OCI-LY3 (cell line): ENCODE measurements around the gene THAP2.

ENCODE experiments used
- H2AFZ ChIP-seq: fragments of 200-600, 300-600 bp; shearing (Covaris generic); 2 replicates; pipeline ENCODE4 v1.6.0; 2014; ENCODE audit warnings: antibody characterized with exemption, low read depth, low read length
- H3K27ac ChIP-seq: fragments of 200-600, 300-600 bp; sonication (generic); 2 replicates; pipeline ENCODE4 v1.5.1; 2014; ENCODE audit warnings: mild to moderate bottlenecking, low read length, moderate library complexity, mixed read lengths
- H3K27me3 ChIP-seq: fragments of 200-600, 300-600 bp; sonication (generic); 2 replicates; pipeline ENCODE4 v1.6.1; 2014; ENCODE audit warnings: low read depth, low read length, mixed read lengths
- H3K36me3 ChIP-seq: fragments of 200-600, 300-600 bp; sonication (generic); replicated peaks from 2 replicates; pipeline ENCODE3; 2014; ENCODE audit warnings: low read depth, low read length, mixed read lengths
- H3K4me1 ChIP-seq: fragments of 300-600, 200-600 bp; sonication (generic); 2 replicates; pipeline ENCODE4 v1.6.1; 2014; ENCODE audit warnings: low read length, mixed read lengths
- H3K4me2 ChIP-seq: fragments of 200-600, 300-600 bp; sonication (generic); 2 replicates; pipeline ENCODE4 v1.6.1; 2014; ENCODE audit warnings: low read length, mixed read lengths
- H3K4me3 ChIP-seq: fragments of 300-600, 200-600 bp; sonication (generic); 2 replicates; pipeline ENCODE4 v1.5.1; 2014; ENCODE audit warnings: antibody characterized with exemption, mild to moderate bottlenecking, low read length, moderate library complexity
- H3K79me2 ChIP-seq: fragments of 300-600, 200-600 bp; shearing (Covaris generic); 2 replicates; pipeline ENCODE4 v1.6.1; 2014; ENCODE audit warnings: mild to moderate bottlenecking, low read length, mixed read lengths
- H3K9ac ChIP-seq: fragments of 300-600, 200-600 bp; shearing (Covaris generic); 2 replicates; pipeline ENCODE4 v1.6.0; 2014; ENCODE audit warnings: mild to moderate bottlenecking, low read length, moderate library complexity
- H3K9me3 ChIP-seq: fragments of 200-600, 300-600 bp; shearing (Covaris generic); 2 replicates; pipeline ENCODE4 v1.6.1; 2014; ENCODE audit warnings: low read length, mixed read lengths; ENCODE audit not compliant: insufficient read depth
- H4K20me1 ChIP-seq: fragments of 200-600, 300-600 bp; sonication (generic); 2 replicates; pipeline ENCODE4 v1.6.1; 2016; ENCODE audit warnings: low read length, mixed read lengths; ENCODE audit not compliant: insufficient read depth
- CTCF ChIP-seq: fragments of 200-600, 300-600 bp; sonication (generic); IDR thresholded peaks from 2 replicates; pipeline ENCODE4 v1.5.1; 2014; ENCODE audit warnings: antibody characterized with exemption, low read length, low read depth
- EZH2phosphoT487 ChIP-seq: fragments of 200-600 bp; shearing (Covaris generic); IDR thresholded peaks from 2 replicates; pipeline ENCODE4 v1.6.1; 2018; ENCODE audit warnings: antibody characterized with exemption, mixed run types, low read depth

The THAP2 gene

GRCh38 chr12:71703206-71703605 is 39.1 kb downstream of the THAP2 start:
- Histone ChIP-seq H3K4me3 (no peak overlapping the region), H4K20me1 (no peaks in the 10 kb centered on the region), H3K79me2 (no peaks in the 10 kb centered on the region), H3K4me1 (peaks cover 6% of the 10 kb centered on the region; the same call in 1 of the 2 replicates), H3K36me3 (peaks cover 4% of the 10 kb centered on the region), H3K27me3 (no peaks in the 10 kb centered on the region), H3K9me3 (no peaks in the 10 kb centered on the region), H3K27ac (no peak overlapping the region), H3K9ac (no peak overlapping the region), H2AFZ (no peak overlapping the region), H3K4me2 (no peak overlapping the region)
- no peak for TF ChIP-seq EZH2phosphoT487
- no peak for TF ChIP-seq CTCF

DNA sequence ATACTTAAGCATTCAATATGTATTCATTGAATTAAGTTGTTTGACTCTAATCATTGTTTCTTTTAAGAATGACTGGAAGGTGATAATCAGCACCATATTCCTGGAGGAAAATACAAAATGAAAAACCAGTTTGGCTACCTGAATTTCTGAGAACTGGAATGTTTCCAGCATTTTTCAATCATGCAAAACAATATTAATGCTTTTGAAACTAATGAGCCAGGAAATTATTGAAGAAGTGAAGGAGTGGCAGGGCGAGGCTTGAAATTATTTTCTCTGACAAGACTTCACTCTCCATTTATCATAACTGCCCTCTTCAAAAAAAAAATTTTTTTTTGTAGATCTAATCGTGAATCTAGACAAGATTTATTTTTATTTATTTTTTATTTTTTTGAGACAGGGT is 40.8 kb downstream of the THAP2 start:
- Histone ChIP-seq H3K79me2 (no peaks in the 10 kb centered on the region), H2AFZ (no peak overlapping the region), H3K4me3 (no peak overlapping the region), H3K9ac (no peak overlapping the region), H4K20me1 (no peaks in the 10 kb centered on the region), H3K27ac (no peak overlapping the region), H3K36me3 (no peaks in the 10 kb centered on the region), H3K4me2 (no peak overlapping the region), H3K9me3 (no peaks in the 10 kb centered on the region), H3K4me1 (no peaks in the 10 kb centered on the region), H3K27me3 (no peaks in the 10 kb centered on the region)
- TF ChIP-seq EZH2phosphoT487 (no peak), CTCF (no peak)

- H2AFZ ChIP-seq, result no peak overlapping the region
Observed at GRCh38 chr12:71708658-71709057, 44.6 kb downstream of the THAP2 start.

More at GRCh38 chr12:71708658-71709057, 44.6 kb downstream of the THAP2 start:
- Histone ChIP-seq H3K4me2 (no peak overlapping the region), H3K79me2 (no peaks in the 10 kb centered on the region), H3K36me3 (no peaks in the 10 kb centered on the region), H3K9ac (no peak overlapping the region), H3K27me3 (no peaks in the 10 kb centered on the region), H3K9me3 (0 out of 2 replicates have a peak, but pooled peaks cover 3% of the 10 kb centered on the region), H3K27ac (no peak overlapping the region), H3K4me3 (no peak overlapping the region), H4K20me1 (no peaks in the 10 kb centered on the region), H3K4me1 (no peaks in the 10 kb centered on the region)
- TF ChIP-seq CTCF (no peak), EZH2phosphoT487 (no peak)
